ENCODE data around the gene SOX4.

Gene SOX4

GRCh38 chr6:21601932-21602390 is 8.4 kb downstream of the SOX4 start:
- Histone ChIP-seq H2BK12ac (ENCODE audit: low read length) (no peak overlapping the region), H2BK5ac (ENCODE audit: low read length) (no peak overlapping the region), H3K4me3 (ENCODE audit: low read length in 2 of 2) (no peak overlapping the region), H4K8ac (ENCODE audit: low read depth, low read length) (peak overlapping the region; percentile 95), H3K4me1 (ENCODE audit: control insufficient read depth in 2 of 2, insufficient read depth in 1 of 2, low read depth in 1 of 2, low read length in 2 of 2) (peaks cover 0 to 13% of the 10 kb centered on the region in 2 donors), H3K36me3 (replicated peaks in 1 of 2; ENCODE audit: control insufficient read depth in 2 of 2, insufficient read depth in 2 of 2, low read length in 2 of 2) (peaks cover 0 to 36% of the 10 kb centered on the region in 2 donors), H2AK5ac (ENCODE audit: low read depth, low read length) (peak overlapping the region; percentile 78), H3K4me2 (ENCODE audit: insufficient read depth, low read length, poor library complexity, severe bottlenecking) (no peak overlapping the region), H3K27ac (replicated peaks; ENCODE audit: low read length) (no peak overlapping the region), H3K23ac (ENCODE audit: low read depth, low read length, poor library complexity) (peak overlapping the region; percentile 96), H4K91ac (ENCODE audit: low read depth, low read length, poor library complexity) (no peak overlapping the region), H3K79me1 (ENCODE audit: low read depth, low read length) (no peaks in the 10 kb centered on the region), H3K14ac (ENCODE audit: low read length) (no peak overlapping the region), H3K27me3 (ENCODE audit: control insufficient read depth in 3 of 3, insufficient read depth in 3 of 3, low read depth in 1 of 3, low read length in 3 of 3) (no peaks in the 10 kb centered on the region), H3K4ac (ENCODE audit: low read length) (no peak overlapping the region), H2BK15ac (ENCODE audit: low read length) (no peak overlapping the region), H3K9me3 (replicated peaks in 1 of 2; ENCODE audit: control insufficient read depth in 2 of 2, insufficient read depth in 1 of 2, low read depth in 1 of 2, low read length in 2 of 2) (peaks cover 1 to 20% of the 10 kb centered on the region in 2 donors), H2AFZ (ENCODE audit: low read length) (no peak overlapping the region), H3K18ac (ENCODE audit: low read length) (no peak overlapping the region), H3K9ac (ENCODE audit: low read depth, low read length, poor library complexity) (no peak overlapping the region), H2BK120ac (ENCODE audit: low read depth, low read length) (no peak overlapping the region)
- DNase-seq (ENCODE audit: low spot score), result no peak
- no CpG with 5 or more reads among the region's 23 CpGs for WGBS, 2 donors (ENCODE audit: extremely low coverage in 2 of 2, insufficient read length in 2 of 2, insufficient replicate concordance in 1 of 2)

- H3K4me2 ChIP-seq (ENCODE audit: insufficient read depth, low read length, poor library complexity, severe bottlenecking), result no peak overlapping the region
- H3K79me1 ChIP-seq (ENCODE audit: low read depth, low read length), result no peaks in the 10 kb centered on the region
- H2AFZ ChIP-seq (ENCODE audit: low read length), result no peak overlapping the region
- no CpG with 5 or more reads among the region's 5 CpGs for WGBS, 2 donors (ENCODE audit: extremely low coverage in 2 of 2, insufficient read length in 2 of 2, insufficient replicate concordance in 1 of 2)
- no peak overlapping the region for H3K14ac ChIP-seq (ENCODE audit: low read length)
- H3K9ac ChIP-seq (ENCODE audit: low read depth, low read length, poor library complexity), result no peak overlapping the region
- no peak overlapping the region for H2BK5ac ChIP-seq (ENCODE audit: low read length)
- no peak for DNase-seq (ENCODE audit: low spot score)
- H3K36me3 ChIP-seq (replicated peaks in 1 of 2; ENCODE audit: control insufficient read depth in 2 of 2, insufficient read depth in 2 of 2, low read length in 2 of 2), result peaks cover 0 to 23% of the 10 kb centered on the region in 2 donors
- H3K27me3 ChIP-seq (ENCODE audit: control insufficient read depth in 3 of 3, insufficient read depth in 3 of 3, low read depth in 1 of 3, low read length in 3 of 3), result no peaks in the 10 kb centered on the region
- H2BK12ac ChIP-seq (ENCODE audit: low read length), result no peak overlapping the region
- no peak overlapping the region for H3K4me3 ChIP-seq (ENCODE audit: low read length in 2 of 2)
- no peak overlapping the region for H3K4ac ChIP-seq (ENCODE audit: low read length)
- H2BK120ac ChIP-seq (ENCODE audit: low read depth, low read length), result no peak overlapping the region
- H4K91ac ChIP-seq (ENCODE audit: low read depth, low read length, poor library complexity), result no peak overlapping the region
- no peak overlapping the region for H2BK15ac ChIP-seq (ENCODE audit: low read length)
- no peak overlapping the region for H4K8ac ChIP-seq (ENCODE audit: low read depth, low read length)
- no peak overlapping the region for H3K18ac ChIP-seq (ENCODE audit: low read length)
- peaks cover 1 to 20% of the 10 kb centered on the region in 2 donors for H3K9me3 ChIP-seq (replicated peaks in 1 of 2; ENCODE audit: control insufficient read depth in 2 of 2, insufficient read depth in 1 of 2, low read depth in 1 of 2, low read length in 2 of 2)
- no peak overlapping the region for H2AK5ac ChIP-seq (ENCODE audit: low read depth, low read length)
- H3K23ac ChIP-seq (ENCODE audit: low read depth, low read length, poor library complexity), result no peak overlapping the region
- H3K27ac ChIP-seq (replicated peaks; ENCODE audit: low read length), result no peak overlapping the region
- peaks cover 0 to 12% of the 10 kb centered on the region in 2 donors for H3K4me1 ChIP-seq (ENCODE audit: control insufficient read depth in 2 of 2, insufficient read depth in 1 of 2, low read depth in 1 of 2, low read length in 2 of 2)
Measured at GRCh38 chr6:21603082-21603952, 9.8 kb downstream of the SOX4 start.

- H2BK5ac ChIP-seq (ENCODE audit: low read length), result no peak overlapping the region
- no peak overlapping the region for H4K91ac ChIP-seq (ENCODE audit: low read depth, low read length, poor library complexity)
- no peak overlapping the region for H2BK15ac ChIP-seq (ENCODE audit: low read length)
- no peak overlapping the region for H3K9ac ChIP-seq (ENCODE audit: low read depth, low read length, poor library complexity)
- H4K8ac ChIP-seq (ENCODE audit: low read depth, low read length), result no peak overlapping the region
- no CpG with 5 or more reads among the region's 3 CpGs for WGBS, 2 donors (ENCODE audit: extremely low coverage in 2 of 2, insufficient read length in 2 of 2, insufficient replicate concordance in 1 of 2)
- no peak for DNase-seq (ENCODE audit: low spot score)
- no peak overlapping the region for H3K23ac ChIP-seq (ENCODE audit: low read depth, low read length, poor library complexity)
- H3K18ac ChIP-seq (ENCODE audit: low read length), result no peak overlapping the region
- no peaks in the 10 kb centered on the region for H3K27me3 ChIP-seq (ENCODE audit: control insufficient read depth in 3 of 3, insufficient read depth in 3 of 3, low read depth in 1 of 3, low read length in 3 of 3)
- H3K4me2 ChIP-seq (ENCODE audit: insufficient read depth, low read length, poor library complexity, severe bottlenecking), result no peak overlapping the region
- no peaks in the 10 kb centered on the region for H3K79me1 ChIP-seq (ENCODE audit: low read depth, low read length)
- no peak overlapping the region for H2AFZ ChIP-seq (ENCODE audit: low read length)
- no peak overlapping the region for H2BK12ac ChIP-seq (ENCODE audit: low read length)
- no peak overlapping the region for H3K4ac ChIP-seq (ENCODE audit: low read length)
- no peak overlapping the region for H3K14ac ChIP-seq (ENCODE audit: low read length)
- no peak overlapping the region for H3K27ac ChIP-seq (replicated peaks; ENCODE audit: low read length)
- no peak overlapping the region for H3K4me3 ChIP-seq (ENCODE audit: low read length in 2 of 2)
- H2BK120ac ChIP-seq (ENCODE audit: low read depth, low read length), result no peak overlapping the region
- peaks cover 0 to 15% of the 10 kb centered on the region in 2 donors for H3K36me3 ChIP-seq (replicated peaks in 1 of 2; ENCODE audit: control insufficient read depth in 2 of 2, insufficient read depth in 2 of 2, low read length in 2 of 2)
- H2AK5ac ChIP-seq (ENCODE audit: low read depth, low read length), result no peak overlapping the region
- H3K4me1 ChIP-seq (ENCODE audit: control insufficient read depth in 2 of 2, insufficient read depth in 1 of 2, low read depth in 1 of 2, low read length in 2 of 2), result peaks cover 0 to 5% of the 10 kb centered on the region in 2 donors
- H3K9me3 ChIP-seq (replicated peaks in 1 of 2; ENCODE audit: control insufficient read depth in 2 of 2, insufficient read depth in 1 of 2, low read depth in 1 of 2, low read length in 2 of 2), result peaks cover 1 to 18% of the 10 kb centered on the region in 2 donors
Measured at GRCh38 chr6:21604081-21604480, 10.5 kb downstream of the SOX4 start.

GRCh38 chr6:21605166-21605565 is 11.6 kb downstream of the SOX4 start:
- Histone ChIP-seq H3K18ac (ENCODE audit: low read length) (no peak overlapping the region), H2BK15ac (ENCODE audit: low read length) (no peak overlapping the region), H3K4me1 (ENCODE audit: control insufficient read depth in 2 of 2, insufficient read depth in 1 of 2, low read depth in 1 of 2, low read length in 2 of 2) (peaks cover 0 to 4% of the 10 kb centered on the region in 2 donors), H3K36me3 (replicated peaks in 1 of 2; ENCODE audit: control insufficient read depth in 2 of 2, insufficient read depth in 2 of 2, low read length in 2 of 2) (peaks cover 0 to 4% of the 10 kb centered on the region in 2 donors), H3K9me3 (replicated peaks in 1 of 2; ENCODE audit: control insufficient read depth in 2 of 2, insufficient read depth in 1 of 2, low read depth in 1 of 2, low read length in 2 of 2) (peaks cover 1 to 8% of the 10 kb centered on the region in 2 donors), H3K27me3 (ENCODE audit: control insufficient read depth in 3 of 3, insufficient read depth in 3 of 3, low read depth in 1 of 3, low read length in 3 of 3) (no peaks in the 10 kb centered on the region), H3K79me1 (ENCODE audit: low read depth, low read length) (no peaks in the 10 kb centered on the region), H2BK12ac (ENCODE audit: low read length) (no peak overlapping the region), H3K4me2 (ENCODE audit: insufficient read depth, low read length, poor library complexity, severe bottlenecking) (no peak overlapping the region), H3K27ac (replicated peaks; ENCODE audit: low read length) (no peak overlapping the region), H3K23ac (ENCODE audit: low read depth, low read length, poor library complexity) (no peak overlapping the region), H3K14ac (ENCODE audit: low read length) (no peak overlapping the region), H4K91ac (ENCODE audit: low read depth, low read length, poor library complexity) (no peak overlapping the region), H3K4me3 (ENCODE audit: low read length in 2 of 2) (no peak overlapping the region), H4K8ac (ENCODE audit: low read depth, low read length) (no peak overlapping the region), H2AFZ (ENCODE audit: low read length) (no peak overlapping the region), H2BK120ac (ENCODE audit: low read depth, low read length) (no peak overlapping the region), H3K4ac (ENCODE audit: low read length) (no peak overlapping the region), H3K9ac (ENCODE audit: low read depth, low read length, poor library complexity) (no peak overlapping the region), H2AK5ac (ENCODE audit: low read depth, low read length) (no peak overlapping the region), H2BK5ac (ENCODE audit: low read length) (no peak overlapping the region)
- no peak for DNase-seq (ENCODE audit: low spot score)
- WGBS, 2 donors (ENCODE audit: extremely low coverage in 2 of 2, insufficient read length in 2 of 2, insufficient replicate concordance in 1 of 2), result no CpG with 5 or more reads among the region's 4 CpGs
